ENCODE measurements around the gene GAD1. TPM values are rescaled to one million over a fixed set of nuclear protein-coding genes. Genes with fewer than 3 reads are reported as not detected.
A peak's percentile ranks its signal among the peaks of the same experiment; 100 is the strongest.

The GAD1 gene
- total and polyA plus RNA-seq, 2 of the 8 experiments (the other 6 are each of a cell fraction or from before 2014, with no cell fraction given) = 0.65 to 1.0 TPM

DNA sequence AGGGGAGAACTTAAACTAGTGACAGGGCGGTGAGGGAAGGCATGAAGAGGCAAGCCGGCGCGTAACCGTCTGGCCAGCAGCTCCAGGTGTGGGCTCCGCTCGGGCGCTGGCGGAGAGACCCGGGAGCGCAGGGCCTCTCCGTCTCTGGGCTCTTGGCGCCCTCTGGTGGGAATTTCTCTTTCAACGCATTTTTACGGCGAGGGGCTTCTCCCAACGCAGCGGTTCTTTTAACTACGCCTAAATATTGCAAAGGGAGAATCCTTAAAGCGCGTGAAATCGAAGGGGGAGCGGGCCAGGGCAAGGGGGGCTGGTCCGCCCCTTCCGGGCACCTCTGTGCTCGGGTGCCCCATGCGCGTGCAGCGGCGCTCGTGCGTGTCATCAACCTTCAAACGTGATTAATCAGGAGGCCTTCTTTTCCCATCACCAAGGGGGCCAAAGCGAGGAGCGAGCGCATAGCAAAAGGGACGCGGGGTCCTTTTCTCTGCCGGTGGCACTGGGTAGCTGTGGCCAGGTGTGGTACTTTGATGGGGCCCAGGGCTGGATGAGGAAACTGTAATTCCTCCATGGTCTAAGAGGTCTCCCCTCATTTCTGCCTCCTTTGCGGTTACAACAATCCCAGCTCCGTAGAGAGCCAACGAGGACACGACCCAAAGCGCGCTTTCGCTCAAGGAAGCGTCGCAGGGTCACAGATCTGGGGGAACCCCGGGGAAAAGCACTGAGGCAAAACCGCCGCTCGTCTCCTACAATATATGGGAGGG, 762 bp upstream of the GAD1 start (continued):
- peak; percentile 45; the same call in 1 of the 2 replicates for TF ChIP-seq TEAD4 (IDR thresholded peaks at IDR 0.05; ENCODE audit: low read depth, low read length)
- TF ChIP-seq SIN3A (conservative IDR thresholded peaks at IDR 0.05 in 1 of 2, IDR thresholded peaks at IDR 0.05 in 1 of 2; ENCODE audit: low read depth in 1 of 2, low read length in 2 of 2) = peak; percentile 37 to 77; a peak in 1 of 4 replicates
- TF ChIP-seq SUZ12 (IDR thresholded peaks at IDR 0.05; ENCODE audit: low read length) = peak; percentile 50
